DMS79 (cell line): ENCODE measurements around the gene DPH5.

Experiments used
- DNase-seq: peaks from one replicate; lab custom pipeline; 2025; lab: John Stamatoyannopoulos, UW

Gene DPH5

GRCh38 chr1:100941580-100942216, 83.9 kb downstream of the DPH5 start:
- no peak for DNase-seq

- DNase-seq: no peak
These were observed 84.5 kb downstream of the DPH5 start for GRCh38 chr1:100941098-100941527.
